Activated CD4-positive, CD25-positive, alpha-beta regulatory T cell treated with anti-CD3 and anti-CD28 coated beads, Interleukin-2, amount 50 U/mL, for 16 hours (primary cell): ENCODE results near the gene TMCC3.
"Not testable (repeated sequence)": the region's sequence is repeated elsewhere in the genome, so short reads cannot be mapped to it uniquely, and the experiment has no call there.

Experiments used
- DNase-seq: peaks from one replicate; pipeline ENCODE4 v3.0.0-alpha.2; 2020; ENCODE audit warnings: low read depth, low spot score

The TMCC3 gene

GRCh38 chr12:94603434-94604365, 46.7 kb downstream of the TMCC3 start:
- peak; percentile 16 for DNase-seq

- no peak for DNase-seq
Observed at GRCh38 chr12:94602024-94602423, 48.3 kb downstream of the TMCC3 start.

DNA sequence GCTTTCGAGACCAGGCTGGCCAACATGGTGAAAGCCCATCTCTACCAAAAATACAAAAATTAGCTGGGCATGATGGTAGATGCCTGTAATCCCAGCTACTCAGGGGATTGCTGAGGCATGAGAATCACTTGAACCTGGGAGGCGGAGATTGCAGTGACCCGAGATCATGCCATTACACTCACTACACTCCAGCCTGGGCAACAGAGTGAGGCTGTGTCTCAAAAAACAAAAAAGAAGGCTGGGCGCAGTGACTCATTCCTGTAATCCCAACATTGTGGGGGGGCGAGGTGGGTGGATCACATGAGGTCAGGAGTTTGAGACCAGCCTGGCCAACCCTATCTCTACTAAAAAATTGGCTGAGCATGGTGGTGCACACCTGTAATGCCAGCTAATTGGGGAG, 49.0 kb downstream of the TMCC3 start:
- not testable (repeated sequence) for DNase-seq

DNA sequence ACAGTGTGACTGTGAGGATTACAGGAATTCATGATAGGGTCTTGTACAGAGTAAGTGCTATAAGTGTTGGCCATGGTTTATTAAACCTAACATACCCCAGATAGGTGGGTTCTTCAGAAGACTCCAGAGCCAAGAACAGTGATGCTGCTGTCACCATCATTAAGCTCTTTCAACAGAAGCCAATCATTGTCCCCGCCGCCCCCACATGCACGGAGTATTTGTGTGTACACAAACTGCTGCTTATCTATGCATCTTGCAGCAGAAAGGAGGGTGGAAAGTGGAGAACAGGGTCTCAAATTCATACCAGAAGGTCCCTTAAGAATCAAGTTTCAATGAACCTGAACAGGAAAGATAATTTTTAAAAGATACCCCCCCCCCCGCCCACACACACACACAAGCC, 51.2 kb downstream of the TMCC3 start:
- no peak for DNase-seq

- DNase-seq = no peak
Observed at GRCh38 chr12:94597268-94597667, 53.1 kb downstream of the TMCC3 start.

- DNase-seq = no peak
Observed at GRCh38 chr12:94596596-94596995, 53.8 kb downstream of the TMCC3 start.

DNA sequence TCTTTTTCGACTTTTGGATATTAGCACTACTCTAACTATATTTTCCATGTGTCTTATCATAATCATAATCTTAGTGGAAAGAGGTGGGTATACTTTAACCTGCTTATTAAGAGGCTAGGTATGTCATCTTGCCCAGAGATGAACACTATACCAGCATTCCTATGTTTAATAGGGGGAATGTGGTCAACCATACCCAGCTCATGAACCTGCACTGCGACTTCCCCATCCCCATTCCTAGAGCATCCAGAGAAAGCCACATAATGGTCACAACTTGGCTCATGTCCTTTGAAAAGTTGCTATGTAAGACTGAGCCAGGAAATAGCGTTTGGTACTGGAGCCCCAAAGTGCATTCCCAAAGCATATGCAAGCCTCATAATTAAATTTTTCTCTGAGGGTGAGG, 55.2 kb downstream of the TMCC3 start:
- no peak for DNase-seq

DNA sequence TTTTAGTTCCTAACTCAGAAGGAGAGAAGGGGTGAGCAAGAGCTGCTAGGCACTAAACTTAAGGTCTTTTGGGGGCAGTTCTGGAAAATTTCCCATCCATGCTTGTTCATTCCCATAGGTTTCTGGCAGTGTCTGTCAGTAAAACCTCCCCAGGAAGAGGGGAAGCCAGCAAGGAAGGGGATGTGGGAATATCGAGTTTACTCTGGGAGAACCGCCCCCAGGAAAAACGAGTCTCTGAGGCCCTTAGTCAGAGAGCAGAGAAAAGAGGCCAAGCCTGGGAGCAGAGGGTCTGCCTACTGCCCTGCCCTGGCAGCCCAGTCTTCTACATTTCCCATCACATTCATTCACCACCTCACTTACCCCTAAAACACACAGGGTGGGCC, 55.9 kb downstream of the TMCC3 start:
- no peak for DNase-seq

DNA sequence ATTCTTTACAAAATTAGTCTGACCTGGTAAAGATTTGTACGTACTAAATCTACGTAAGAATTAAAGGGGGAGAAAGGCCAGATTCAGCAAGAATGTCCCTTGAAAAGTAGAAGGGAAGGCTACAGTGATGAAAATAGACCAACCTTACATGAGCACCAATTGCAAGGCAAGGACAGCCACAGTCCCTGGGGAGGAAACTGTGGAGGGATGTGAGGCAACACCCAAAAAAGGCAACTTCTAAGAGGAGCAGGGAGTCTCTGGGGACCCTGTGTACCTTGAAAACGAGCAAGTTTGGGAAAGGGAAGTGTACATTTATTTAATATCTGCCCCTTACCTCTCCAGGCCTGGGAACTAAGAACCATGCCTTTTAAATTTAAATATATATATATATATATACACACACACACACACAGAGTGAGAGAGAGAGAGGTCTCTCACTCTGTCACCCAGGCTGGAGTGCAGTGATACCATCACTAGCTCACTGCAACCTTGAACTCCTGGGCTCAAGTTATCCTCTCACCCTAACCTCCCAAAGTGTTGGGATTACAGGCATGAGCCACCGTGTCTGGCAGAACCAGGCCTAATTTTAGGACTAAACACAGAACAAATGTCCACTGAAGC, 56.4 kb downstream of the TMCC3 start:
- no peak for DNase-seq

DNA sequence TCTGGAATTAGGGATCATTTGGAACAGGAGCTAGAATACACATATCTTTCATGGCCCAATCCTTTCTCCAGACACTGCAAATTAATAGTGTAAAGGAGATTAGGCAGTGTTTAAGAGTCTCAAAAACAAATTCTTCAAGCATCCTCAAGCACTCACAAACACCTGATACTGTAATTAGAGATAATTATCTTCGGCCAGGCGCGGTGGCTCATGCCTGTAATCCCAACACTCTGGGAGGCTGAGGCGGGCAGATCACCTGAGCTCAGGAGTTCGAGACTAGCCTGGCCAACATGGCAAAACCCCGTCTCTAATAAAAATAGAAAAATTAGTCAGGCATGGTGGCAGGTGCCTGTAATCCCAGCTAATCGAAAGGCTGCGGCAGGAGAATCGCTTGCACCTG, 57.6 kb downstream of the TMCC3 start:
- not testable (repeated sequence) for DNase-seq

DNA sequence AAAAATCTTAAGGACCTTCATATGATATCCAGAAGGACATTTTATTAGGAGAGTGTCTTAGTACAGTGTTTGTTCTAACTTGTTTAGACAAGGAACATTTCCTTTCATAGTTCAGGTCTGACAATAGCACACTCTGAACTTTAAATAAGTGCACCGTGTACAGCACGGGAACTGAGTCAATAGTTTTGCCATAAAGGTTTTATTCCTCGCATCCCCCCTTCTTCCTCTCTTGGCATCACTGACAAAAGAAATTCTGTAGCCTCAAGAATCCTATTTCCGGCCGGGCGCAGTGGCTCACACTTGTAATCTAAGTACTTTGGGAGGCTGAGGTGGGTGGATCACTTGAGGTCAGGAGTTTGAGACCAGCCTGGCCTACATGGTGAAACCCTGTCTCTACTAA, 58.3 kb downstream of the TMCC3 start:
- DNase-seq = no peak

DNA sequence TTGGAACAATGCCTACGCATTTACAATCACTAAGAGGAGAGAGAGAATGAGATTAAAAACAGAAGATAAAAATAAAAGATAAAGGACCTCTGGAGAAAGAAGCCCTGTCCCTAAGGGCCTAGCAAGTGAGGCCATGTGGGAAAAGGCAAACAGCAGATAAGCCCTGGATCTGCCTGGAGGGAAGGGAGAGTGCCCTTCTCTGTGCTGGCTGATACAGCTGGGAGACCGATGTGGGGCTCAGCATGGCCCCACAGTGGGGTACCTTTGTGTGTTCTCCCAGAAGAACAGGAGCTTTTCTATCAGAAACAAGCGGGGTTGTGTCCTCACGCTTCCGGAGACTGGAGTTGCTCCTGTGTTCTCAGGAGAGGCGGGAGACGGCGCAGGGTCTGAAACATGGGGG, 59.9 kb downstream of the TMCC3 start:
- no peak for DNase-seq

DNA sequence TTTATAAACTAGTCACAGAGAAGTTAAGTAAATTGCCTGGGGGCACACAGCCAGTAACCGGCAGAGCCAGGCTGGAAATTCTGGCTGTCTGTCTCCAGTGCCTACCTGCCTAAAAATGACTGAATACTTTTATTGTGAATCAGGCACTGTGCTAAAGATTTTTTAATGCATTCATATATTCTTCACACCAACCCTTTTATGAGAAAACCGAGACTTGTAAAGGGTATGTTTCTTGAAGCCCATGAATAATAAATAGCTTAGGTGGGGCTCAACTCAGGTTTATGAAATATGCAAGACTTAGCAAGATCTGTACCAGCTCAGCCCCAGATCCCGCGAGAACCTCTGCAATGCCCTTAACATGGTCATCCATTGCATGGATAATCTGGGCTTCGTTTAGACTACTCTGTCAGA, 60.8 kb downstream of the TMCC3 start:
- DNase-seq = no peak

- DNase-seq = no peak
Observed at GRCh38 chr12:94588346-94588745, 62.0 kb downstream of the TMCC3 start.

GRCh38 chr12:94587266-94588241, 62.8 kb downstream of the TMCC3 start:
- DNase-seq = no peak

GRCh38 chr12:94586589-94587259, 63.6 kb downstream of the TMCC3 start:
- DNase-seq = no peak

- DNase-seq = no peak
Observed at GRCh38 chr12:94585626-94586025, 64.7 kb downstream of the TMCC3 start.

GRCh38 chr12:94584377-94584776, 66.0 kb downstream of the TMCC3 start:
- DNase-seq = no peak

GRCh38 chr12:94582591-94582990, 67.8 kb downstream of the TMCC3 start:
- DNase-seq = no peak

DNA sequence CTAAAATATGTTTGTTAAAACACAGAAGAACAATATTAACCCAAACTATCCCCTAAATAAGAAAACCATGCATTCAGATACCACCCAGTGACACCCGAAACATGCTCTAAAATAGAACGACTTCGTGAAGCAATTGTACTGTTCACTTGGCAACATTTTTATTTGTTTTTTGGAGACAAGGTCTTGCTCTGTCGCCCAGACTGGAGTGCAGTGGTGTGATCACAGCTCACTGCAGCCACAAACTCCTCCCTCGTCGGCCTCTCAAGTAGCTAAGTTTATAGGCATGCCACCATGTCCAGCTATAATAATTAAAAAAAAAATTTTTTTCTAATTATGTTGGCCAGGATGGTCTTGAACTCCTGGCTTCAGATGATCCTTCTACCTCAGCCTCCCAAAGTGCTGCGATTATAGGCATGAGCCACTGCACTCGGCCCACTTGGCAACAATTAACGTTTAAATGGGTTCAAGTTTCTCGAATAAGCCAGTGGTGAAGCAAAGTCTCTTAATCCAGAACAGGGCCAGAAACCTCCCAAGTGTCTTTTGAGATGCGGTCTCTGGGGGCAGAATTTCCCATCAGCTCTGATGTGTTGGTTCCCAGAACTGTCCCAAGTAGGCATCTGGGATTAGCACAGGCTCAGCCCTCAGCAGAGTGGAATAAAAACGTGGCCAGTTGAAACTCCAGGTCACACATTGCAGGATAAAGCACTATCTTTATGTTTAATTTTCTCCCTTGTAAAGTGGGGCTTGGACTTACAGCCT, 74.5 kb downstream of the TMCC3 start:
- no peak for DNase-seq

DNA sequence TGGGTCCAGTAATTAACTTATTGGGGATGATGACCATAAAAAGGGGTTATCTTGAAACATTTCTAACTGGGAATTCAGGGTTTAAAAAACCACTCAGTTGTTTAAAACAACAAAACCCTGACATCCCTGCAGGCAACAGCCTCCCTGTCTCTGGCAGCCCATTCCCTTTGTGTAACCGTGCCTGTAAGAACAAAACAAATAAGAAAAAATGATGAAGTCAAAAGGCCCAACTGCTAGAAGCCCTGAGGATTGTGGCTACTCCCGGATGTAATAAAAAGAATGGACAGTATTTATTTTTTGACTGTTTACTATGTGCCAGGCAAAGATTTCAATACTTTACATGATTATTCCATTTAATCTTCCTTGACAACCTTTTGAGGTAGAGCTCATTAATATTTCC, 75.3 kb downstream of the TMCC3 start:
- no peak for DNase-seq
